Ishikawa (cell line): ENCODE measurements around the gene RETREG3.

Experiments
- YY1 ChIP-seq: IDR thresholded peaks from 2 replicates; pipeline ENCODE4 v1.6.1; 2012; ENCODE audit warnings: low read depth
- ZBTB7A ChIP-seq: IDR thresholded peaks from 2 replicates; pipeline ENCODE4 v1.6.1; 2012; ENCODE audit warnings: low read depth
- TF ChIP-seq, protein P1 (sequence below): IDR thresholded peaks from 2 replicates; pipeline ENCODE4 v1.6.1; 2012

DNA sequence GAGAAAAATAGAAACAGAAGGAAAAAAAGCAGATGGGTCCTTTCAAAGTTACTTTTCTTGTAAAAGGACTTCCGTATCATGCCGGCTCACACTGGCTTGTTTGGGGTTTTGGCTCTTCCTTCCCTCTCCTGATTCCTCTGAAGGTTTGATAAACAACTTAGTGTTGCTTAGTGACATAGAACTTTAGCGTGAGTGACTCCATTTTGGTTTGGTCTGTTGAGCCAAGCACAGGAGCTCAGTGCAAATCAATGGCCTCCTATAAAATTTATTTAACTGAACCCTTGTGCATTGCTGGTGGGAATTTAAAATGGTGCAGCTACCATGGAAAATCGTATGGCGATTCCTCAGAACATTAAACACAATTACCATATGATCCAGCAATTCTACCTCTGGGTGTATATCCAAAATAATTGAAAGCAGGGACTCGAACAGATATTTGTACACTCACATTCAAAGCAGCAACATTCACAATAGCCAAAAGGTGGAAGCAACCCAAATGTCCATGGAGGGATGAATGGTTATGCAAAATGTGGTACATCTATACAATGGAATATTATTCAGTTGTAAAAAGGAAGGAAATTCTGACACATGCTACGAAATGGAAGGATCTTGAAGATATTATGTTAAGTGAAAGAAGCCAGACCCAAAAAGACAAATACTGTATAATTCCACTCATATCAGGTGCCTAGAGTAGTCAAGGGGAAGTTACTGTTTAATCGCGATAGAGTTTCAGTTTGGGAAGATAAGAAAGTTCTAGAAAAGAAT lies 48.8 kb upstream of the RETREG3 start:
- TF ChIP-seq YY1: no peak
- TF ChIP-seq ZBTB7A: no peak
- TF ChIP-seq, protein P1, sequence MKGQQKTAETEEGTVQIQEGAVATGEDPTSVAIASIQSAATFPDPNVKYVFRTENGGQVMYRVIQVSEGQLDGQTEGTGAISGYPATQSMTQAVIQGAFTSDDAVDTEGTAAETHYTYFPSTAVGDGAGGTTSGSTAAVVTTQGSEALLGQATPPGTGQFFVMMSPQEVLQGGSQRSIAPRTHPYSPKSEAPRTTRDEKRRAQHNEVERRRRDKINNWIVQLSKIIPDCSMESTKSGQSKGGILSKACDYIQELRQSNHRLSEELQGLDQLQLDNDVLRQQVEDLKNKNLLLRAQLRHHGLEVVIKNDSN: no peak
